Stimulated activated CD4-positive, alpha-beta T cell treated with anti-CD3 and anti-CD28 coated beads, TNF-alpha, amount 100 ng/mL, for 4 hours (primary cell): ENCODE data around the gene RAB33A.
"Not testable (repeated sequence)": the region's sequence is repeated elsewhere in the genome, so short reads cannot be mapped to it uniquely, and the experiment has no call there.

ENCODE experiments used
- DNase-seq, 3 experiments: peaks; one replicate each; pipeline ENCODE4 v3.0.0-alpha.2; 2020; ENCODE audit warnings: low read depth in 3 of 3

RAB33A gene

GRCh38 chrX:130172127-130172845 is 524 bp downstream of the RAB33A start:
- no peak for DNase-seq

GRCh38 chrX:130173190-130173895 is 1.6 kb downstream of the RAB33A start:
- DNase-seq = no peak

GRCh38 chrX:130174045-130174704 is 2.4 kb downstream of the RAB33A start:
- DNase-seq = no peak

- no peak for DNase-seq
Observed at GRCh38 chrX:130174937-130175336, 3.2 kb downstream of the RAB33A start.

- DNase-seq = no peak
Observed at GRCh38 chrX:130176354-130176776, 4.6 kb downstream of the RAB33A start.

GRCh38 chrX:130176942-130177341 is 5.2 kb downstream of the RAB33A start:
- DNase-seq = no peak

GRCh38 chrX:130179170-130179569 is 7.4 kb downstream of the RAB33A start:
- DNase-seq = no peak

- DNase-seq = no peak
Observed at GRCh38 chrX:130179579-130180215, 7.9 kb downstream of the RAB33A start.

- no peak for DNase-seq
Observed at GRCh38 chrX:130184168-130184567, 12.4 kb downstream of the RAB33A start.

- no peak for DNase-seq
Observed at GRCh38 chrX:130184857-130185256, 13.1 kb downstream of the RAB33A start.

GRCh38 chrX:130186651-130187050 is 14.9 kb downstream of the RAB33A start:
- DNase-seq = no peak

GRCh38 chrX:130190801-130191200 is 19.0 kb downstream of the RAB33A start:
- no peak for DNase-seq

- no peak for DNase-seq
Observed at GRCh38 chrX:130196466-130196865, 24.7 kb downstream of the RAB33A start.

- no peak for DNase-seq
Observed at GRCh38 chrX:130197464-130197863, 25.7 kb downstream of the RAB33A start.

- no peak for DNase-seq
Observed at GRCh38 chrX:130204647-130205046, 32.9 kb downstream of the RAB33A start.

GRCh38 chrX:130211415-130212186 is 39.8 kb downstream of the RAB33A start:
- no peak for DNase-seq

GRCh38 chrX:130212371-130212770 is 40.6 kb downstream of the RAB33A start:
- DNase-seq = no peak

GRCh38 chrX:130213376-130213775 is 41.6 kb downstream of the RAB33A start:
- no peak for DNase-seq

- no peak for DNase-seq
Observed at GRCh38 chrX:130216320-130216719, 44.6 kb downstream of the RAB33A start.

- no peak for DNase-seq
Observed at GRCh38 chrX:130224810-130225209, 53.0 kb downstream of the RAB33A start.

GRCh38 chrX:130228871-130229270 is 57.1 kb downstream of the RAB33A start:
- no peak for DNase-seq

GRCh38 chrX:130231184-130231583 is 59.4 kb downstream of the RAB33A start:
- DNase-seq = not testable (repeated sequence)
